HepG2 (cell line): ENCODE measurements around the gene PPIG. TPM values are rescaled to one million over a fixed set of nuclear protein-coding genes. Genes with fewer than 3 reads are reported as not detected.
A peak's percentile ranks its signal among the peaks of the same experiment; 100 is the strongest.

Experiments used
- DPF2 ChIP-seq: sonication (generic); formaldehyde crosslinking; IDR thresholded peaks from 2 replicates; pipeline ENCODE4 v1.4.0; 2020; ENCODE audit warnings: mild to moderate bottlenecking, low read depth, missing genetic modification reagents, borderline replicate concordance
- GABPA ChIP-seq, 2 experiments: IDR thresholded peaks; 2 replicates each; pipeline ENCODE4 v1.6.1; 2011 to 2016; ENCODE audit warnings: low read depth in 2 of 2, low read length in 1 of 2, missing biosample characterization in 1 of 2, missing genetic modification characterization in 1 of 2
- KLF12 ChIP-seq: sonication (generic); formaldehyde crosslinking; IDR thresholded peaks from 2 replicates; pipeline ENCODE4 v1.4.0; 2020; ENCODE audit warnings: missing genetic modification reagents, borderline replicate concordance
- MAZ ChIP-seq, 2 experiments: sonication (generic) in 1 of 2; formaldehyde crosslinking in 1 of 2; IDR thresholded peaks; 2 replicates each; pipeline versions ENCODE4 v1.5.0 to v1.6.1; 2012 to 2020; ENCODE audit warnings: low read depth in 2 of 2, mild to moderate bottlenecking in 2 of 2, borderline replicate concordance in 1 of 2, improper control_type of control experiment in 1 of 2, low read length in 1 of 2, missing genetic modification reagents in 1 of 2, moderate library complexity in 1 of 2
- PHF21A ChIP-seq: sonication (generic); formaldehyde crosslinking; IDR thresholded peaks from 2 replicates; pipeline ENCODE4 v1.5.0; 2020; ENCODE audit warnings: mild to moderate bottlenecking, missing genetic modification reagents
- ZNF180 ChIP-seq: sonication (generic); formaldehyde crosslinking; IDR thresholded peaks from 2 replicates; pipeline ENCODE4 v1.4.0; 2020; ENCODE audit warnings: low read depth, missing genetic modification reagents, borderline replicate concordance
- ZNF883 ChIP-seq: sonication (generic); formaldehyde crosslinking; IDR thresholded peaks from 2 replicates; pipeline ENCODE4 v1.5.1; 2020; ENCODE audit warnings: mild to moderate bottlenecking, missing genetic modification reagents; ENCODE audit errors: not compliant biosample characterization
- polyA plus RNA-seq, 8 experiments: library from polyadenylated mRNA; depleted of rRNA in 3 of 8; stranded (reverse) in 7 of 8; unstranded in 1 of 8; fragments of >200 nt; fragmentation: Illumina TruSeq in 4 of 8; extraction: Trizol in 4 of 8; gene quantifications; 2 replicates each; pipeline versions ENCODE4 v1.2.1 to v1.2.3, GENCODE V29; 2011 to 2016; ENCODE audit warnings: low read depth in 4 of 8, missing spikeins in 1 of 8, mixed read lengths in 1 of 8; ENCODE audit not compliant: insufficient read depth in 1 of 8
- total RNA-seq, 5 experiments: library from RNA; depleted of rRNA; stranded (reverse); fragments of >200 nt; fragmentation: Illumina TruSeq; extraction: Trizol; gene quantifications; 2 replicates each; pipeline ENCODE4 v1.2.3, GENCODE V29; 2016; ENCODE audit warnings: low read depth in 1 of 5
- TF ChIP-seq, protein P1 (sequence below): sonication (generic); formaldehyde crosslinking; IDR thresholded peaks from 2 replicates; pipeline ENCODE4 v1.4.0; 2020; ENCODE audit warnings: missing genetic modification reagents
- TF ChIP-seq, protein P2 (sequence below): sonication (generic); formaldehyde crosslinking; IDR thresholded peaks from 2 replicates; pipeline ENCODE4 v1.4.0; 2020; ENCODE audit warnings: missing genetic modification reagents
- TF ChIP-seq, protein P3 (sequence below), 2 experiments: sonication (generic) in 1 of 2; formaldehyde crosslinking in 1 of 2; IDR thresholded peaks; 2 replicates each; pipeline versions ENCODE4 v1.4.0 to v1.6.1; 2016 to 2020; ENCODE audit warnings: borderline replicate concordance in 1 of 2, low read depth in 1 of 2, mild to moderate bottlenecking in 1 of 2, missing genetic modification reagents in 1 of 2
- TF ChIP-seq, protein P4 (sequence below): sonication (generic); formaldehyde crosslinking; IDR thresholded peaks from 2 replicates; pipeline ENCODE4 v1.5.0; 2020; ENCODE audit warnings: missing genetic modification reagents

The PPIG gene
- total and polyA plus RNA-seq, 2 of the 13 experiments (the other 11 are each of a cell fraction or from before 2014, with no cell fraction given), result 31.3 to 81.0 TPM

DNA sequence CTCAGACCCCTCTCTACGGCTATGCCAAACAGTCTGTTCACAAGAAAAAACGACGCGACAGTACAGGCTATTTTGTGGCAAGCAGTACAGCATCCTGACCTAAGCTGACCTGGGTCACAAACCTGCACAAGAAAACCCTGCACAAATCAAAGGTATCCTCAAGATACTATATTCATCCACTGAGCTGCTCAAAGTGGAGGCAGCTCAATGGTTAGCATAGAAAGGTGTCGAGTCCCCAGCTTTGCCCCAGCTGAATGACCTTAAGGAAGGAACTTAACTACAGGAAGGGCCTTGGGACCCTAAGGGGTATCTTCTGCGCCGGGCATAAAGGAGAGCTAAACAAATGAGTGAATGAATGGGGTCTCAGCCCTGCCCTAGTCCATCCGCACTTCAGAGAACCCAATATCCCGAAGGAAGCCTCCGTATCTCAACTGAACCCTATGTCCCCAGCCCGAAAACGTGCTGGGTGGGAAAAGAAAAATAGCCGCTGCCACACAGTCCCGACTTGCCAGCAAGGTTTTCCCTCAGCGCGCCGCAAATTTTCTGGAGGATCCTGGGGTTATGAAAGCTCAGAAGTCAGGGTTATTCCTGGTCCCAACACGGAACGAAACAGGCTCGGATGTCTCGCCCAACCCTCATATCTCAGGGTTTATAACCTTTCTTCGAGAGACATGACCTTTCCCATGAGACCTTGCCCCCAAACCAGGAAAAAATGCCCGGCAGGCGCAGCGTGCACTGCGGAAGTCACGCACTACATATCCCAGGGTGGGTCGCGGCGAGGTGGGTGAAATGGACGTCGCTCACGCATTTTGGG, 10.8 kb upstream of the PPIG start, which contains the start of gene FASTKD1 (continued):
- TF ChIP-seq, protein P1, sequence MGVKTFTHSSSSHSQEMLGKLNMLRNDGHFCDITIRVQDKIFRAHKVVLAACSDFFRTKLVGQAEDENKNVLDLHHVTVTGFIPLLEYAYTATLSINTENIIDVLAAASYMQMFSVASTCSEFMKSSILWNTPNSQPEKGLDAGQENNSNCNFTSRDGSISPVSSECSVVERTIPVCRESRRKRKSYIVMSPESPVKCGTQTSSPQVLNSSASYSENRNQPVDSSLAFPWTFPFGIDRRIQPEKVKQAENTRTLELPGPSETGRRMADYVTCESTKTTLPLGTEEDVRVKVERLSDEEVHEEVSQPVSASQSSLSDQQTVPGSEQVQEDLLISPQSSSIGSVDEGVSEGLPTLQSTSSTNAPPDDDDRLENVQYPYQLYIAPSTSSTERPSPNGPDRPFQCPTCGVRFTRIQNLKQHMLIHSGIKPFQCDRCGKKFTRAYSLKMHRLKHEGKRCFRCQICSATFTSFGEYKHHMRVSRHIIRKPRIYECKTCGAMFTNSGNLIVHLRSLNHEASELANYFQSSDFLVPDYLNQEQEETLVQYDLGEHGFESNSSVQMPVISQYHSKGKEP (CRISPR knock-in tag), result peak; percentile 78; the same call in 1 of the 2 replicates
- TF ChIP-seq, protein P2, sequence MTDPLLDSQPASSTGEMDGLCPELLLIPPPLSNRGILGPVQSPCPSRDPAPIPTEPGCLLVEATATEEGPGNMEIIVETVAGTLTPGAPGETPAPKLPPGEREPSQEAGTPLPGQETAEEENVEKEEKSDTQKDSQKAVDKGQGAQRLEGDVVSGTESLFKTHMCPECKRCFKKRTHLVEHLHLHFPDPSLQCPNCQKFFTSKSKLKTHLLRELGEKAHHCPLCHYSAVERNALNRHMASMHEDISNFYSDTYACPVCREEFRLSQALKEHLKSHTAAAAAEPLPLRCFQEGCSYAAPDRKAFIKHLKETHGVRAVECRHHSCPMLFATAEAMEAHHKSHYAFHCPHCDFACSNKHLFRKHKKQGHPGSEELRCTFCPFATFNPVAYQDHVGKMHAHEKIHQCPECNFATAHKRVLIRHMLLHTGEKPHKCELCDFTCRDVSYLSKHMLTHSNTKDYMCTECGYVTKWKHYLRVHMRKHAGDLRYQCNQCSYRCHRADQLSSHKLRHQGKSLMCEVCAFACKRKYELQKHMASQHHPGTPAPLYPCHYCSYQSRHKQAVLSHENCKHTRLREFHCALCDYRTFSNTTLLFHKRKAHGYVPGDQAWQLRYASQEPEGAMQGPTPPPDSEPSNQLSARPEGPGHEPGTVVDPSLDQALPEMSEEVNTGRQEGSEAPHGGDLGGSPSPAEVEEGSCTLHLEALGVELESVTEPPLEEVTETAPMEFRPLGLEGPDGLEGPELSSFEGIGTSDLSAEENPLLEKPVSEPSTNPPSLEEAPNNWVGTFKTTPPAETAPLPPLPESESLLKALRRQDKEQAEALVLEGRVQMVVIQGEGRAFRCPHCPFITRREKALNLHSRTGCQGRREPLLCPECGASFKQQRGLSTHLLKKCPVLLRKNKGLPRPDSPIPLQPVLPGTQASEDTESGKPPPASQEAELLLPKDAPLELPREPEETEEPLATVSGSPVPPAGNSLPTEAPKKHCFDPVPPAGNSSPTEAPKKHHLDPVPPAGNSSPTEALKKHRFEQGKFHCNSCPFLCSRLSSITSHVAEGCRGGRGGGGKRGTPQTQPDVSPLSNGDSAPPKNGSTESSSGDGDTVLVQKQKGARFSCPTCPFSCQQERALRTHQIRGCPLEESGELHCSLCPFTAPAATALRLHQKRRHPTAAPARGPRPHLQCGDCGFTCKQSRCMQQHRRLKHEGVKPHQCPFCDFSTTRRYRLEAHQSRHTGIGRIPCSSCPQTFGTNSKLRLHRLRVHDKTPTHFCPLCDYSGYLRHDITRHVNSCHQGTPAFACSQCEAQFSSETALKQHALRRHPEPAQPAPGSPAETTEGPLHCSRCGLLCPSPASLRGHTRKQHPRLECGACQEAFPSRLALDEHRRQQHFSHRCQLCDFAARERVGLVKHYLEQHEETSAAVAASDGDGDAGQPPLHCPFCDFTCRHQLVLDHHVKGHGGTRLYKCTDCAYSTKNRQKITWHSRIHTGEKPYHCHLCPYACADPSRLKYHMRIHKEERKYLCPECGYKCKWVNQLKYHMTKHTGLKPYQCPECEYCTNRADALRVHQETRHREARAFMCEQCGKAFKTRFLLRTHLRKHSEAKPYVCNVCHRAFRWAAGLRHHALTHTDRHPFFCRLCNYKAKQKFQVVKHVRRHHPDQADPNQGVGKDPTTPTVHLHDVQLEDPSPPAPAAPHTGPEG (CRISPR knock-in tag), result peak; percentile 76; the same call in 1 of the 2 replicates
- TF ChIP-seq PHF21A (CRISPR knock-in tag) (peak; percentile 80; the same call in 1 of the 2 replicates), ZNF883 (CRISPR knock-in tag) (peak; percentile 83), DPF2 (CRISPR knock-in tag) (no peak), GABPA (IDR thresholded peaks at IDR 0.05; ENCODE audit: low read depth, low read length) (peak; percentile 61), GABPA (CRISPR knock-in tag; IDR thresholded peaks at IDR 0.05; ENCODE audit: low read depth) (peak; percentile 93), MAZ (IDR thresholded peaks at IDR 0.05; ENCODE audit: borderline replicate concordance, low read depth, low read length) (peak; percentile 70; the same call in 1 of the 2 replicates), MAZ (CRISPR knock-in tag; IDR thresholded peaks at IDR 0.05; ENCODE audit: low read depth) (peak; percentile 78; the same call in 1 of the 2 replicates), ZNF180 (CRISPR knock-in tag) (peak; percentile 87; the same call in 1 of the 2 replicates), KLF12 (CRISPR knock-in tag) (peak; percentile 51; the same call in 1 of the 2 replicates)
- TF ChIP-seq, protein P3, sequence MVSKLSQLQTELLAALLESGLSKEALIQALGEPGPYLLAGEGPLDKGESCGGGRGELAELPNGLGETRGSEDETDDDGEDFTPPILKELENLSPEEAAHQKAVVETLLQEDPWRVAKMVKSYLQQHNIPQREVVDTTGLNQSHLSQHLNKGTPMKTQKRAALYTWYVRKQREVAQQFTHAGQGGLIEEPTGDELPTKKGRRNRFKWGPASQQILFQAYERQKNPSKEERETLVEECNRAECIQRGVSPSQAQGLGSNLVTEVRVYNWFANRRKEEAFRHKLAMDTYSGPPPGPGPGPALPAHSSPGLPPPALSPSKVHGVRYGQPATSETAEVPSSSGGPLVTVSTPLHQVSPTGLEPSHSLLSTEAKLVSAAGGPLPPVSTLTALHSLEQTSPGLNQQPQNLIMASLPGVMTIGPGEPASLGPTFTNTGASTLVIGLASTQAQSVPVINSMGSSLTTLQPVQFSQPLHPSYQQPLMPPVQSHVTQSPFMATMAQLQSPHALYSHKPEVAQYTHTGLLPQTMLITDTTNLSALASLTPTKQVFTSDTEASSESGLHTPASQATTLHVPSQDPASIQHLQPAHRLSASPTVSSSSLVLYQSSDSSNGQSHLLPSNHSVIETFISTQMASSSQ (IDR thresholded peaks at IDR 0.05; ENCODE audit: low read depth), result peak; percentile 58
- TF ChIP-seq, protein P3 (CRISPR knock-in tag; IDR thresholded peaks at IDR 0.05; ENCODE audit: borderline replicate concordance), result peak; percentile 75; the same call in 1 of the 2 replicates
- TF ChIP-seq, protein P4, sequence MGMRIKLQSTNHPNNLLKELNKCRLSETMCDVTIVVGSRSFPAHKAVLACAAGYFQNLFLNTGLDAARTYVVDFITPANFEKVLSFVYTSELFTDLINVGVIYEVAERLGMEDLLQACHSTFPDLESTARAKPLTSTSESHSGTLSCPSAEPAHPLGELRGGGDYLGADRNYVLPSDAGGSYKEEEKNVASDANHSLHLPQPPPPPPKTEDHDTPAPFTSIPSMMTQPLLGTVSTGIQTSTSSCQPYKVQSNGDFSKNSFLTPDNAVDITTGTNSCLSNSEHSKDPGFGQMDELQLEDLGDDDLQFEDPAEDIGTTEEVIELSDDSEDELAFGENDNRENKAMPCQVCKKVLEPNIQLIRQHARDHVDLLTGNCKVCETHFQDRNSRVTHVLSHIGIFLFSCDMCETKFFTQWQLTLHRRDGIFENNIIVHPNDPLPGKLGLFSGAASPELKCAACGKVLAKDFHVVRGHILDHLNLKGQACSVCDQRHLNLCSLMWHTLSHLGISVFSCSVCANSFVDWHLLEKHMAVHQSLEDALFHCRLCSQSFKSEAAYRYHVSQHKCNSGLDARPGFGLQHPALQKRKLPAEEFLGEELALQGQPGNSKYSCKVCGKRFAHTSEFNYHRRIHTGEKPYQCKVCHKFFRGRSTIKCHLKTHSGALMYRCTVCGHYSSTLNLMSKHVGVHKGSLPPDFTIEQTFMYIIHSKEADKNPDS, result no peak
